Adrenal gland (tissue), 5 donors: Measurements from ENCODE around the gene TNFAIP1.

ENCODE experiments used
- CTCF ChIP-seq, 6 experiments: fragments of 450-650 bp in 4 of 6; fragments of 200-600 bp in 2 of 6; sonication (generic) in 1 of 6; IDR thresholded peaks; 1 replicate in 5 of 6; 2 replicates in 1 of 6; pipeline versions ENCODE4 v1.5.1 to v1.8.0; 2016 to 2021; ENCODE audit warnings: antibody characterized with exemption in 6 of 6, mild to moderate bottlenecking in 2 of 6, moderate library complexity in 1 of 6
- POLR2A ChIP-seq, 2 donors: fragments of 450-650 bp; IDR thresholded peaks; one replicate each; pipeline ENCODE4 v1.6.1; 2017; ENCODE audit warnings: antibody characterized with exemption in 2 of 2, mild to moderate bottlenecking in 2 of 2, moderate library complexity in 1 of 2
- donor health status: DM: no; HTN: no; CAD: no.

DNA sequence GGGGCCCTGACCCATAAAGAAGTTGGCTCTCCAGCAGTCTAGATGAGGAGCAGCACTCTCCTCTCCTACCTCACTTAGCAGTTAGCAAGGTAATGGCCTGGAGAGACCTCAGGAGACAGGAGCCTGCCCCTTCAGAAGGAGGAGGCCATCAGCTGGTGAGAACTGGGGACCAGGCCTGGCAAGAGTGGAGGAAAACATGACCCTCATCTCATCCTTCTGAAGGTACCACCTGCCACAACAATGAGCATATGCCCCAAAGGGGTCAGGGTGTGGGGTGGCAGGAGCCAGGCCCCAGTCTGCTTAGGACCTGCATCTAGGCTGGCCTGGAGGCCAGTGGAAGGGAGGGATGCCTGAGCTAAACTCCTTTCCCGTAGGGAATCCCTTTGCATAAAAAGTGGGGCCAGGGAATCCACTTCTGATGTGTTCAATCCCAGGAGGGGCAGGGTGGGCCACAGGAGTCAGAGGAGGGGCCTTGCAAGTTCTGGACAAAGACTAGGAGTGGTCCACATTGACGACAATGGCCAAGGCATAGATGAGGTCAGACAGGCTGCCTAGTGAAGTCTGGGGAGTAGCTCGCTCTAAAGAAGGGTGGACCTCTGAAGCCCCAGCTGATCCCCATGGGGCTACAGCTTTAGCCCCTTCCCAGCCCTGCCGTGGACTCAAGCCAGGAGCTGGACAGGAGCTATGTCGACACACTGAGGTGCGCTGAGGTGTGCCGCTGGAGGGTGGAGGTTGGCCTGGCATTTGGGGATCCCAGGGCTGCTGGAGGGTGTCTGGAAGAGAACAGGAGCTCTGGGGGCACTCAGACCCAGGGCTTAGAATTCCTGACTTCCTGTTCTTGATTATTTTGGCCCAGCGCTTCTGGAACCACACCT, 28.5 kb downstream of the TNFAIP1 start:
- TF ChIP-seq CTCF (IDR thresholded peaks at IDR 0.05) (no peak), POLR2A (IDR thresholded peaks at IDR 0.05) (no peak)
